Muscle of leg (tissue), 11 donors: ENCODE results near the gene KAT2A. TPM values are rescaled to one million over a fixed set of nuclear protein-coding genes. Genes with fewer than 3 reads are reported as not detected.

Experiments used
- DNase-seq: peaks from one replicate; pipeline ENCODE4 v3.0.0; 2013
- H3K27ac ChIP-seq: one replicate; pipeline ENCODE4 v1.5.1; 2013; ENCODE audit warnings: mild to moderate bottlenecking, low read length, control low read depth
- H3K27me3 ChIP-seq: one replicate; pipeline ENCODE4 v1.6.1; 2013; ENCODE audit warnings: low read length; ENCODE audit not compliant: control insufficient read depth, insufficient read depth
- H3K36me3 ChIP-seq: one replicate; pipeline ENCODE4 v1.6.1; 2013; ENCODE audit warnings: low read length; ENCODE audit not compliant: control insufficient read depth, insufficient read depth
- H3K4me1 ChIP-seq: one replicate; pipeline ENCODE4 v1.6.1; 2013; ENCODE audit warnings: low read length; ENCODE audit not compliant: control insufficient read depth, insufficient read depth
- H3K4me3 ChIP-seq: one replicate; pipeline ENCODE4 v1.5.1; 2013; ENCODE audit warnings: low read length, control low read depth
- H3K9me3 ChIP-seq: replicated peaks from 2 replicates; pipeline ENCODE4 v1.6.1; 2013; ENCODE audit warnings: low read depth, low read length; ENCODE audit not compliant: control insufficient read depth
- WGBS: methylation state at CpG from one replicate; pipeline ENCODE4 v1.1.5; 2013; ENCODE audit warnings: missing lambda C conversion rate; ENCODE audit not compliant: insufficient coverage; 5-methylcytosine and 5-hydroxymethylcytosine counted together
- polyA plus RNA-seq, 8 donors: library from polyadenylated mRNA; unstranded; fragments of 120-200 nt; gene quantifications; one replicate each; pipeline versions ENCODE4 v1.2.1 to v1.2.3, GENCODE V29; 2013; ENCODE audit warnings: inconsistent platforms in 1 of 8, low replicate concordance in 1 of 8; ENCODE audit not compliant: insufficient read length in 8 of 8, insufficient read depth in 1 of 8
- total RNA-seq: library from RNA; stranded (reverse); fragments of 120-200 nt; gene quantifications from one replicate; pipeline ENCODE4 v1.2.4, GENCODE V29; 2013

KAT2A gene
- total and polyA plus RNA-seq, 9 donors, result 16.7 to 62.0 (median 46.3) TPM

- Histone ChIP-seq H3K4me1 (peaks cover 22% of the 10 kb centered on the region), H3K4me3 (no peak overlapping the region), H3K27ac (no peak overlapping the region), H3K36me3 (peaks cover 39% of the 10 kb centered on the region), H3K9me3 (no peaks in the 10 kb centered on the region), H3K27me3 (no peaks in the 10 kb centered on the region)
- WGBS, result 33% methylated on average over 47 of the region's 51 CpGs
- DNase-seq, result peak; percentile 47
Measured at GRCh38 chr17:42107597-42108576, 13.3 kb downstream of the KAT2A start.

GRCh38 chr17:42107124-42107523 lies 14.0 kb downstream of the KAT2A start:
- no peak overlapping the region for H3K4me3 ChIP-seq

GRCh38 chr17:42106009-42106408 lies 15.2 kb downstream of the KAT2A start:
- no peak for DNase-seq
- H3K4me3 ChIP-seq, result no peak overlapping the region
- peaks cover 36% of the 10 kb centered on the region for H3K36me3 ChIP-seq
- 86% methylated on average over 2 of the region's 2 CpGs for WGBS
- no peak overlapping the region for H3K27ac ChIP-seq
- H3K27me3 ChIP-seq, result no peaks in the 10 kb centered on the region
- peaks cover 11% of the 10 kb centered on the region for H3K4me1 ChIP-seq
- no peaks in the 10 kb centered on the region for H3K9me3 ChIP-seq

More at GRCh38 chr17:42107124-42107523, 14.0 kb downstream of the KAT2A start:
- H3K27ac ChIP-seq, result no peak overlapping the region
- WGBS, result 70% methylated on average over 2 of the region's 6 CpGs
- H3K36me3 ChIP-seq, result peaks cover 39% of the 10 kb centered on the region
- no peaks in the 10 kb centered on the region for H3K27me3 ChIP-seq
- H3K4me1 ChIP-seq, result peaks cover 19% of the 10 kb centered on the region
- no peaks in the 10 kb centered on the region for H3K9me3 ChIP-seq
- no peak for DNase-seq

- no peak overlapping the region for H3K4me3 ChIP-seq
- no peak for DNase-seq
- peaks cover 30% of the 10 kb centered on the region for H3K36me3 ChIP-seq
- H3K4me1 ChIP-seq, result peaks cover 10% of the 10 kb centered on the region
- H3K27ac ChIP-seq, result no peak overlapping the region
- H3K9me3 ChIP-seq, result no peaks in the 10 kb centered on the region
- H3K27me3 ChIP-seq, result no peaks in the 10 kb centered on the region
- WGBS, result no CpG with 5 or more reads among the region's 3 CpGs
Measured at GRCh38 chr17:42104264-42104663, 16.9 kb downstream of the KAT2A start.

GRCh38 chr17:42103221-42103954 lies 17.8 kb downstream of the KAT2A start:
- WGBS, result 80% methylated on average over 5 of the region's 11 CpGs
- Histone ChIP-seq H3K4me3 (no peak overlapping the region), H3K36me3 (peaks cover 22% of the 10 kb centered on the region), H3K27me3 (peaks cover 4% of the 10 kb centered on the region), H3K4me1 (peaks cover 18% of the 10 kb centered on the region), H3K27ac (no peak overlapping the region), H3K9me3 (no peaks in the 10 kb centered on the region)
- no peak for DNase-seq

GRCh38 chr17:42101513-42102292 lies 19.5 kb downstream of the KAT2A start:
- peak; percentile 58 for DNase-seq
- WGBS, result 21% methylated on average over 11 of the region's 14 CpGs
- H3K36me3 ChIP-seq, result peaks cover 22% of the 10 kb centered on the region
- peaks cover 23% of the 10 kb centered on the region for H3K4me1 ChIP-seq
- H3K27ac ChIP-seq, result no peak overlapping the region
- H3K4me3 ChIP-seq, result no peak overlapping the region
- H3K9me3 ChIP-seq, result no peaks in the 10 kb centered on the region
- peaks cover 19% of the 10 kb centered on the region for H3K27me3 ChIP-seq

- H3K4me3 ChIP-seq, result no peak overlapping the region
- 29% methylated on average over 11 of the region's 14 CpGs for WGBS
- no peak for DNase-seq
- no peaks in the 10 kb centered on the region for H3K9me3 ChIP-seq
- H3K4me1 ChIP-seq, result peaks cover 23% of the 10 kb centered on the region
- peaks cover 29% of the 10 kb centered on the region for H3K27me3 ChIP-seq
- H3K27ac ChIP-seq, result no peak overlapping the region
- peaks cover 7% of the 10 kb centered on the region for H3K36me3 ChIP-seq
Measured at GRCh38 chr17:42098730-42099399, 22.3 kb downstream of the KAT2A start.

- Histone ChIP-seq H3K27ac (no peak within 1 kb of the TSS), H3K4me3 (no peak within 1 kb of the TSS), H3K9me3 (no peaks in the 10 kb centered on the region), H3K36me3 (peaks cover under 1% of the 10 kb centered on the region), H3K4me1 (peaks cover 24% of the 10 kb centered on the region), H3K27me3 (peaks cover 29% of the 10 kb centered on the region)
- DNase-seq, result no peak
- WGBS, result 3% methylated on average over 34 of the region's 52 CpGs
Measured at GRCh38 chr17:42097691-42098631, 23.2 kb downstream of the KAT2A start, which contains the start of gene ZNF385C. ZNF385C (minus strand) TSS chr17:42098473; CDS start chr17:42063056, 35,417 bp downstream.
